Ammon's horn (tissue), 1 donor: ENCODE results near the gene ZDHHC17.
A peak's percentile ranks its signal among the peaks of the same experiment; 100 is the strongest.

ENCODE experiments used
- DNase-seq: peaks from one replicate; pipeline ENCODE4 v3.0.0-alpha.2; 2016; ENCODE audit warnings: low spot score

The ZDHHC17 gene

GRCh38 chr12:76820888-76821482, 57.1 kb downstream of the ZDHHC17 start:
- peak; percentile 32 for DNase-seq

- DNase-seq = no peak
Measured at GRCh38 chr12:76830436-76830835, 66.5 kb downstream of the ZDHHC17 start.

- DNase-seq = no peak
Measured at GRCh38 chr12:76836633-76837032, 72.7 kb downstream of the ZDHHC17 start.

GRCh38 chr12:76847260-76847659, 83.3 kb downstream of the ZDHHC17 start:
- no peak for DNase-seq

GRCh38 chr12:76848132-76848531, 84.2 kb downstream of the ZDHHC17 start:
- no peak for DNase-seq

- DNase-seq = no peak
Measured at GRCh38 chr12:76852106-76852505, 88.2 kb downstream of the ZDHHC17 start.

GRCh38 chr12:76855271-76855670, 91.4 kb downstream of the ZDHHC17 start:
- DNase-seq = no peak

- DNase-seq = no peak
Measured at GRCh38 chr12:76856018-76856644, 92.2 kb downstream of the ZDHHC17 start.

- DNase-seq = no peak
Measured at GRCh38 chr12:76859611-76860010, 95.7 kb downstream of the ZDHHC17 start.

- DNase-seq = no peak
Measured at GRCh38 chr12:76860256-76860655, 96.3 kb downstream of the ZDHHC17 start.

- no peak for DNase-seq
Measured at GRCh38 chr12:76863005-76863670, 99.2 kb downstream of the ZDHHC17 start.

- DNase-seq = no peak
Measured at GRCh38 chr12:76863837-76864236, 99.9 kb downstream of the ZDHHC17 start.

- DNase-seq = no peak
Measured at GRCh38 chr12:76864791-76865400, 101.0 kb downstream of the ZDHHC17 start.

GRCh38 chr12:76866151-76866567, 102.2 kb downstream of the ZDHHC17 start:
- DNase-seq = no peak

GRCh38 chr12:76866726-76867125, 102.8 kb downstream of the ZDHHC17 start:
- no peak for DNase-seq

GRCh38 chr12:76871082-76871481, 107.2 kb downstream of the ZDHHC17 start:
- no peak for DNase-seq

- DNase-seq = no peak
Measured at GRCh38 chr12:76871742-76872141, 107.8 kb downstream of the ZDHHC17 start.

GRCh38 chr12:76872415-76872814, 108.5 kb downstream of the ZDHHC17 start:
- DNase-seq = no peak

- DNase-seq = no peak
Measured at GRCh38 chr12:76874027-76874426, 110.1 kb downstream of the ZDHHC17 start.

GRCh38 chr12:76874491-76875190, 110.7 kb downstream of the ZDHHC17 start:
- DNase-seq = no peak

GRCh38 chr12:76876696-76877229, 112.8 kb downstream of the ZDHHC17 start:
- no peak for DNase-seq
